RKO (cell line): ENCODE data around the gene SNX2.
A peak's percentile ranks its signal among the peaks of the same experiment; 100 is the strongest.

Experiments
- DNase-seq: peaks from one replicate; pipeline ENCODE4 v3.0.0-alpha.2; 2016; ENCODE audit warnings: low spot score

Gene SNX2

DNA sequence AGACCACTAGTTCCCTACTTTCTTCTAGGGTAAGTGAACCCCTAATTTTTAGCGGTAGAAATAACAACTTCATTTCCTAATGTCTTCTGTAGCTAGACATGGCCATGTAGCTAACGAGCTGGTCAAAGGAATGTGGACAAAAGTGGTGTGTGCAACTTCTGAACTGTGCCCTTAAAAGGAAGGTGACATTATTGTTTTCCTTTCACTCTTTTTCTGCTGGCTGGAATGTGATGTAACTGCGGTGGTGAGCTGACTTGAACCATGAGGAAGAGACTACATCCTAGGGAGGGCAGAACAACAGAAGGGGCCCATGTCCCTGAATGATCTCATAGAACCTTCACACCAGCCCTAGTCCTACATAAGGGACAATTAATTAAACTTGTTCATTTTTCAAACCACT, 1.3 kb upstream of the SNX2 start:
- no peak for DNase-seq

DNA sequence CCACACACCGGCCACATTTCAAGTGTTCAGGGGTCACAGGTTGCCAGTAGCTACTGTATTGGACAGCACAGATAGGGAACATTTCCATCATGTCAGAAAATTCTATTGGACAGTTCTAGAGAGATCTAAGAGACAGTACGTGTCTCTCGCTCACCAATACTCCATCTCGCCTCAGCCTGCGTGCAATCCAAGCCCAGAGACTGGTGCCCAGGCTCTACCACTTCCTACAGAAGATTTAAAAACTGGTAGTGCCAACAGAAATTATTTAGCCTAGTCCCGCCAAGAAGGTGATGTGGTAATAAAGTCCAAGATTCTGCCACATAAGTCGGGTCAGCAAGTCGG, 390 bp upstream of the SNX2 start:
- no peak for DNase-seq

DNA sequence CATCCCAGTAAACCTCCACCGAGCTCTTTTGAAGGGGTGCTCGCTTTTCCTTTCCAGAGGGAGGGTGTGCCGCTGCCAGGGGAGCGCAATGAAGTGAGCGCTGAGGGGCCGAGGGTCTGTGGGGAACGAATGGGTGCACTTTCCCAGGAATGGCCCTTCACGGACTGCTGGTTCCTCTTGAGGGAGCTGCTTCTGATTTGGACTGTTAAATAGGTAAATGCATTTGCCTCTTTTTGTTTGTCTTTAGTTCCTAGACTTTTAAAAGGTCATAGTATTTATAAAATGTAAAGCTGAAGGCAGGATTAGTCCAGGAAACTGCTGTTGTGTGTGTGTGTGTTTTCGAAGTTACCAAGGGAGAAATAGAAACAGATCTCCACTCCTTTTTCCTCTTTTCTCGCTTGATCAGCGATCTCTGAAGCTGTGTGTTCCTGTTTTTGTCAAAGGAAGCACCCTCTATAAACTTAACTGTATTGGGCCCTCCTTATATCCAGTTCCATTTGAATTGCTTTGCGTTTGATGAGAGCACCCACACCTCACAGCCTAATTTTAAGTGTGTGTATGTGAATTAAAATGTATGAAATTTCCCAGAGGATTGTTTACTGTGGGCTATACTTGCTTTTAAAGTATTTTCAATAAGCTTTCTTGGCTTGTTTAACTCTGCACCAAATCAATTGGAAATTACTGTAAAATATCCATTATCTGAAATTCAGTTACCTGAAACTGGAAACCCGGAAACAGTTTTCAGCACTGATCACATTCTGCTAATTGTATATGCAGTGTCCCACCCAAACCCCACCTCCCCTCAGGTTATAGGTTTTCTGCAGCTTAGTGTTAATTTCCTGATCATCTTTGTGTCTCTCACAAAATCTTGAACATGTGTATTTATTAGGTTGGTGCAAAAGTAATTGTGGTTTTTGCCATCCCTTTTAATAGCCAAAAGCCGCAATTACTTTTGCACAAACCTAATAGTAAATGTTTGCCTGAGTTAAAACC, 966 bp downstream of the SNX2 start:
- DNase-seq: peak; percentile 24

DNA sequence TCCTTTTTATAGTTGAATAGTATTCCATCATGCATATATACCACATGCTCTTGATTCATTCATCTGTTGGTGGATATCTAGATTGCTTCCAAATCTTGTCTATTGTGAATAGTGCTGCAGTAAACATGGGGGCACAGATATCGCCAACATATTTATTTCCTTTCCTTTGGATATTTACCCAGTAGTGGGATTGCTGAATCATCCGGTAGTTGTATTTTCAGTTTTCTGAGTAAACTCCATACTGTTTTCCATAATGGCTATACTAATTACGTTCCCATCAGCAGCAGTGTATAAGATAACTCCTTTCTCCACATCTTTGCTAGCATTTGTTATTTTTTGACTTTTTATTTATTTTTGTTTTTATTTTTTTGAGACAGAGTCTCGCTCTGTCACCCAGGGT, 3.3 kb downstream of the SNX2 start:
- DNase-seq: no peak

DNA sequence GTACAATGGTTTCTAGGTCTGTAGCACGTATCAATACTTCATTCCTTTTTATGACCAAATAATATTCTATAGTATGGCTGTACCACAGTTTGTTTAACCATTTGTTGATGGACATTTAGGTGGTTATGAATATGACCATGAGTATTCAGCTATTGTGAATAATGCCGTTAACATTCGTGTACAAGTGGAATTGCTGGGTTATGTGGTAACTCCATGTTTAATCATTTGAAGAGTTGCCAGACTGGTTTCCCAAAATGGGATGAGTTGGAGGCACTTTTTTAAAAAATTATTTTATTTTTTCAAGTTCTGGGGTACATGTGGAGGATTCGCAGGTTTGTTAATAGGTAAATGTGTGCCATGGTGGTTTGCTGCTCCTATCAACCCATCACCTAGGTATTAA, 4.6 kb downstream of the SNX2 start:
- no peak for DNase-seq

DNA sequence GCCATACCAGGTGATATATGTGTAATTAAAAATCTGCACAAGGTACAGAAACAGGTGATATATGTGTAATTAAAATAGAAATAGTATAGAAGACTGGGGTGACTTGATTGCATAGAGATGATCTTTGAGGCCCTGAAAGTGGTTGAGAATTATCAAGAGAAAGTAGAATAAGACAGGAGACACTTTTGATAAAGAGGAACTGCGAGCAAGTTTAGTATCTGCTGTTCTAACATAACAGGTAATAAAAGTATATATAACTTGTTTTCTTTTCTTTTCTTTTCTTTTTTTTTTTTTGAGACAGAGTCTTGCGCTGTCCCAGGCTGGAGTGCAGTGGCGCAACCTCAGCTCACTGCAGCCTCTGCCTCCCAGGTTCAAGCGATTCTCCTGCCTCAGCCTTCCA, 5.4 kb downstream of the SNX2 start:
- DNase-seq: no peak

DNA sequence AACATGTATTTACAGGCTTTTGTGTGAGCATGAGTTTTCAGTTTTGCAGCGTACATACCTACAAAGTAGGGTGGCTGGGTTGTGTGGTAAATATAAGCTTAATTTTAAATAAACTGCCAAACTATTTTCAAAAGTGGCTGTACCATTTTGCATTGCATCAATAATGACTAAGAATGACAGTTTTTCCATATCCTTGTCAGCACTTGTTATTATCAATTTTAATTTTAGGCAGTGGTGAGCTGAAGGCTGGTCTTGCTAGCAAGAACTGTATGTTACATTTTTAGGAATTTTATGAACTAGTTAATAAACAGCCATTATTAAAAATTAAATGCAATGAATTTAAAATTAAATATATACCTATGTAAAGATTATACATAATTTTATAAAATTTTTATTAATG, 6.6 kb downstream of the SNX2 start:
- no peak for DNase-seq

DNA sequence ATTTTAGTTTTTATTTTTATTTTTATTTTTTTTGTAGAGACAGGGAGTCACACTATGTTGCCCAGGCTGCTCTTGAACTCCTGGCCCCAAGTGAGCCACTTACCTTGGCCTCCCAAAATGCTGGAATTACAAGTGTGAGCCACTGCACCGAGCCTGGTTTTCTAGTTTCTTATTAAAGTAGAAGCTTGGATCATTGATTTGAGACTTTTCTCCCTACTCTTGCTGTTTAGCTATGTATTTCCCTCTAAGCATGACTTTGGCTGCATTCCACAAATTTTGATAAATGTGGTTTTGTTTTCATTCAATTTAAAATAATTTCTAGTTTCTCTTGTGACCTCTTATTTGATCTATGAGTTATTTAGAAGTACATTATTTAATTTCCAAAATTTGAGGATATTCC, 10.4 kb downstream of the SNX2 start:
- DNase-seq: no peak

DNA sequence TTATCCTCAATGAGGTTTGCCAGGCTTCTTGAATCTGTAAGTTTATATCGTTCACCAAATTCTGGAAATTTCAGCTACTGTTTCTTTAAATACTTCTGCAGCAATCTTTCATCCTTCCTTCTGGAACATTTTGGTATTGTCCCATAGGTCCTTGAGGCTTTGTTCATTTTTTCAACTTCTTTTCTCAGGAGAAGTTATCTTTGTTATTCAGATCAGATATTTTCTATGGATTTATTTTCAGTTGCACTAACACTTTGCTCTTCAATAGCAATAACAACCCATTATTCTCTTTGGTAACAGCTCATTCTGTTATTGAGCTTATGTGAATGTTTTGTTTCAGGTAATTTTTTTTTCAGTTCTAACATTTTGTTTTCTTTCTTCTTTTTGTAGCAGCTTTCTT, 13.5 kb downstream of the SNX2 start:
- DNase-seq: no peak

DNA sequence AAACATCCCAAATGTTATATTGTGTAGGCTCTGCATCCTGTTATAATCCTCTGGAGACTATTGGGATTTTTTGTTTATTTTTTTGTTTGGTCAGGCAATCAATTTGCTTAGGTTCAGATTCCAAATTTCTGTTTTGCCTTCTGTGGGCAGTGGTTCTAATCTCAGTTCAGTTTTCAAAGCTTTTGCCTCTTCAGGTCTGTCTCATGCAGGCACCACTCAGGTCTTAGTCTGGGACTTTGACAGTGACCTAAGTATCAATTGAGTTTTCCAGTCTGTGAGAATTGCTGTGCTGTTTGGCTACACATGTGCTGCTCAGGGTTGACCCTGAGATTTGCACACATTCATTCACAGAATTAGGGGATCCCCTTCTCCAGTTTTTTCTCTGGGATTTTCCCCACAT, 14.1 kb downstream of the SNX2 start:
- no peak for DNase-seq

DNA sequence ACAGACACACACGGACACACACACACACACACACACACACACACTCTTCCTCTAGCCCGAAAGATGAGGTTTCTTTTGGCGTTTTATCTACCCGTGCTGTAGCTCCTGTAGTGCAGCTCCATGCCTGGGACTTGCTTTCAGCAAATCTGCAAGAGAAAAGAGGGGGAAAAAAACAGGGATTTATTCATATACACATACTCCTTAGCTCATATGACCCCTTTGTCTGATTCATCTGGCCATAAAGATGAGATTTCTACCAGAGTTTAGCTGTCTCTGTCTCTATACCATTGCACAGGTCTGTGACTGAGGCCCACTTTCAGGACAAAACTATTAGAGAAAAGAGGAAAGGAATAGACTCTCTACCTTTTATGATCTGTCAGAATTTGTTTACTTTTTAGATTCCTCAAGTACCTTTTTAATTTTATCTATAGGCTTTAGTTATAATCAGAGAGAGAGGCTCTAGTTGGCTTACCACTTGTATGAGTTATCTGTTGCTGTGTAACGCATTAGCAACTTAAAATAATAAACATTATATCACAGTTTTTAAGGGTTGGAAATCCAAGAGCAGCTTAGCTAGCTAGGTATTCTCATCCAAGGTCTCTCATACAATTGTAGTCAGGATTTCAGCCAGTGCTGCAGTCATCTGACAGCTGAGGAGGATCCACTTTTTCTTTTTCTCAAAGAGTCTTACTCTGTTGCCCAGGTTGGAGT, 14.7 kb downstream of the SNX2 start:
- DNase-seq: no peak

DNA sequence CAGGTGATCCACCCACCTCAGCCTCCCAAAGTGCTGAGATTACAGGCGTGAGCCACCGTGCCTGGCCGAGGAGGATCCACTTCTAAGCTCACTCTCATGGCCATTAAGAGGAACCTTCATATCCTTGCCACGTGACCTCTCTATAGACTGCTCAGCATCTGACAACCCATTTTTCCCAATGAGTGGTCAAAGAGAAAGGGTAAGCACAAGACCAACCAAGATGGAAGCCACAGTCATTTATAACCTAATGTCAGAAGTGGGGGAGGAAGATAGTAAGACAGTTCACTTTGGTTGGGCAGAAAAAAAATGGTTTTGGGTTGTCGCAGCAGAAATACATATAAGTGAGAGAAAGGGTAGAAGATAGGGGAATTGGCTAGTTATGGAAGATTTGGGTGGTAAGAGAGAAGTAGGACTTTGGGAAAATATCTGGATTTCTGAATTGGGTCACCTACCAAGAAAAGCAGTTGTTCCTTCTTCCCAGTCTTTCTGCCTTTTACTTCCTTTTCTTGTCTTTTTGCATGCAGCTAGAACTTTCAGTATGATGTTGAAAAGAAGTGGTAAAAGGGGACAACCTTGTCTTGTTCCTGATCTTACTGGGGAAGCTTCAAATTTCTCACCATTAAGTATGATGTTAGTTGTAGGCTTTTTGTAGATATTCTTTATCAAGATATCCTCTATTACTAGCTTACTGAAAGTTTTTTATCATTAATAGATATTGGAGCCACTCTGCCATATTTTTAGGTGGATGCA, 15.6 kb downstream of the SNX2 start:
- no peak for DNase-seq

DNA sequence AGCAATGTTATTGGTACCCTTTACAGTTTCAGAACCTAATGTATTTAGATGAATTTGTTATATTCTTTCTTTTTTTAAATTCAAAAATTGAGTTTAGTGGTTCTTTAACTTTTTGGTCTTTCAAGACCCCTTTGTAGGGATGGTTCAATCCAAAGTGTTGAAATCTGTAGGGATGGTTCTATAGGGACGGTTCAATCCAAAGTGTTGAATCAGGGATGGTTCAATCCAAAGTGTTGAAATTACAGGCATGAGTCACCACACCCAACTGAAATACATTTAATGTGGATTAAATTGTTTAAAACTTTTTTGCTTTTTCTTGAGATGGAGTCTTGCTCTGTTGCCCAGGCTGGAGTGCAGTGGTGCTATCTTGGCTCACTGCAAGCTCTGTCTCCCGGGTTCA, 30.6 kb downstream of the SNX2 start:
- DNase-seq: peak; percentile 38

DNA sequence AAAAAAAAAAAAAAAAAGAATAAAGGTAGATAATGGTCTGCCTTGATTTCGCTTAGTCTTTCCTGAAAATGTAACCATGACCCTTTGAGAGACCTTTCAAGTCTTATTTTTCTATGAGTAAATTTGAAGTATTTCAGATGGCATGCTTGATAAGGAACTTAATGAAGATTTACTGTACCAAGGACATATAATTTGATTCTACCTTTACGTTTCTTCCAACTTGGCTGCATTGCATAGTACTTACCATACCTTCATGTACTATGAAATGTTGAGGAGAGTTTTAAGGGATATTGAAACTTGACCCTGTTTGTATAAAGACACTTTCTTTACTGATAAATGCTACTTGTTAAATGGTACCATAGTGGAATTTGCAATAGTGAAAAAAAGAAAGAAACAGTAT, 35.5 kb downstream of the SNX2 start:
- no peak for DNase-seq

DNA sequence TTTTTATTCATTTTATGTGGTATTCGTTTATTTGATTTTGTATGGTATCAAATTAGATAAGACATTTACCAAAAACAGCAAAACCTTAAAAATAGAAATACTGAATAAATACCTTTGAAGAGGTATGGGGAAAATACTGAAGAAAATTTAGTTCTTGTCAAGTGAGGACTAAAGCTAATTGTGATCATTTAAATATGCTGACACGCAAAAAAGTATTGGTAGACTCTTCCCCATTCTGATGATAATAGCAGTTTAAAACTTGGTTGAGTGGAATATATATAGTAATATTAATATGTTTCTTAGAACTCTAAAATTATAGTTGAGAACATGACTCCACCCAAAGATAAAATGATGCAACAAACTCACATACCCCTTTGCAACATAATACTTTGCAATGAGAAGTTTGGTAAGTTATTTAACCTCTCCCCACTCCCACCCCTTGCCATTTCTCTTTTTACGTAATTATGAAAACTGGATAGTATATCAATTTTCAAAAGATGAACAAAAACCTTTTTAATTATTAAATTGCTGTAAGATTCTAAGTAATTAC, 40.4 kb downstream of the SNX2 start:
- no peak for DNase-seq

DNA sequence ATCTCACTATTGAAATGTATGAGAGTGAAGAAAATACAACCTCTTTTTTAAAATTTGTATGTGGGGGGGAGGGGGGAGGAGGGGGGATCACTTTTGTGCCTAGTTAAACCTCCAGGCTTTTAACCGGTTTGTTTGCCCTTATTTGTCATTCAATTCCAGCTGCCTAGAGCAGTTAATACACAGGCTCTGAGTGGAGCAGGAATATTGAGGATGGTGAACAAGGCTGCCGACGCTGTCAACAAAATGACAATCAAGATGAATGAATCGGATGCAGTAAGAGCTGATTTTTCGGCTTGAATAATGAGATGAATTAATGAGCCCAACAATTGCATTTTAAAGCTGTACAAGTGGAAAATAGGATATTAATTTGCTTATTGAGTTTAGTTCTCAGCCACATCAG, 41.9 kb downstream of the SNX2 start:
- DNase-seq: no peak

DNA sequence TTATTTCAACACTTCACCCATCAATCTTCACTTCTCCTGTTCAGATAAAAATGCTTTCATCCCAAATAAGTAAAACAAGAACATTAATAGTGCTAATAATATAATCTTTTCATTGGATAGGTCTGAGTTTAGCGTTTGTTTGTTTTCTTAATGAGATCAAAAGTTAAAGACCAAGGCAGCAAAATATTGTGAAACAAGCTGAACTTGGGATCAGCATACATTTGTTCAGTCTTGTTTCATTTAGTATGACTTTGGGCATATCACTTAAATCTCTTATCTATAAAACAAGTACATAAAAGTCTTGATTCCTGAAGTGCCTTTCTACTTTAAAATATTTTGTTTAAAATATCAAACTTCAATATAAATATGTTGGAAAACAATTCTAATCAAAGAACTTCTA, 57.1 kb downstream of the SNX2 start:
- DNase-seq: no peak

DNA sequence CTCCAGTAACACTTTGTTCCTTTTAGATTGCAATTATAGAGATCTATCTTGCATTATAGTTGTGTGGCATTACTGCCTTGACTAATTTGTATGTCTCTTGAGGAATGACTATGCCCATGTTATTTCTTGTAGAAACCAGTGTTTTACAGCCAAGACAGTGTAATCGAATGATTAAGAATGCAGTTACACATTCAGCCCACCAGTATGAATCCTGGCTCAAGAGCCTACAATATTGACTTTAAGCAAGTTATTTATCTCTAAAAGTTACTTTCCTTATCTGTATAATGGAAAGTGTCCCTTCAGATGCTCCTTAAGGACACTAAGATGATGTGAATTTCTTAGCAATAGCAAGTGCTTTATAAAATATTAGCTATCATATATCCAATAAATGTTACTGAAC, 60.8 kb downstream of the SNX2 start:
- DNase-seq: peak; percentile 25

DNA sequence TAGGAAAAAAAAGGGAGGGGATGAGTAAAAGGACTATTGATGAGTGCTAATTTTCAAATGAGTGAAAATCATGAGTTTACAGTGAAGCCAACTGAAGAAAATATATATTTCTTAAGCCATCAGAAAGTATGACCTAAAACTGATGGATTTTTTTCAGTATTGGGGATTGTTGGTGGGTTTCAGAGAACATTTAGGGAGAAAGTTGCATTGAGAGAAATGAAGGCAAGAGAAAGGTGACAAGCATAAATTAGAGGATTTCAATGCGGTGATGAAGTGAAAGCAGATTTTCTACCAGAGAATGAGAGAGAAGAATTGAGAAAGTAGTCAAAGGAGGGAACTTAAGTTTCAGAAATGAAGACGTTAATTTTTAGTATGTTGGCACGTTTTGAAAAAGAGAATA, 62.1 kb downstream of the SNX2 start:
- DNase-seq: no peak

DNA sequence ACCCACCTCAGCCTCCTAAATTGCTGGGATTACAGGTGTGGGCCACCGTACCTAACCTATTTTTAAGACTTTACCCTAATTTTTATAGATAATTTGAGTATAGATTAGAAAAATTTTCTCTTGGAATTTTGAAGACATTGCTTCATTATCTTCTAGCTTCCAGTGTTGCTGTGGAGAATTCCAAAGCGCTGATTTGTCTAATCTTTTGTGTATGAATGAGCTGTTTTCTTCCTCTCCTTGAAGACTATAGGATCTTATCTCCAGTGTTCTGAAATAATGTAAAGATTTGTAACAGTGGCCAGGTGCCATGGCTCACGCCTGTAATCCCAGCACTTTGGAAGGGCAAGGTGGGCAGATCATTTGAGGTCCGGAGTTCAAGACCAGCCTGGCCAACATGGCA, 64.9 kb downstream of the SNX2 start:
- DNase-seq: no peak

DNA sequence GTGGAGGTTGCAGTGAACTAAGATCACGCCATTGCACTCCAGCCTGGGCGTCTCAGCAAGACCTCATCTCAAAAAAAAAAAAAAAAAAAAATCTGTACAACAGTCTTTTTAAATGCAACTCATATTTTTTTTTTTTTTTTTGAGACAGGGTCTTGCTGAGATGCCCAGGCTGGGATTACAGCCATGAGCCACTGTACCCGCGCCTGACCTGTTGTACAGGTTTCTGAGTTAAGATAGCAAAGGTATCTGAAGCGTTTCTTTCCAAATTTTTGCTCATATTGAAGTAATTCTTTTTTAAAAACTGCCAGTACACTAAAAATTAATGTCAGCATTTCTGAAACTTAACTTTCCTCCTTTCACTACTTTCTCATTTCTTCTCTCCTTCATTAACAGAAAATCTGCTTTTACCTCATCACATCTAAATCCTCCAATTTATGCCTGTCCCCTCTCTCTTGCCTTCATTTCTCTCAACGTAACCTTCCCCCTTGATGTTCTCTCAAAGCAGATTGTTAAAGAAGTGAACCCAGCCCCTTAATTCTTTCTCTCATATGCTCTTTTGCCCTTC, 67.2 kb downstream of the SNX2 start:
- DNase-seq: no peak
